ENCODE data around the gene EPB41L2. TPM values are rescaled to one million over a fixed set of nuclear protein-coding genes. Genes with fewer than 3 reads are reported as not detected.

Gene EPB41L2
- total RNA-seq, 3 donors from 2014 or later (not counting 1 experiment from before 2014, with no cell fraction given): 6.8 to 11.4 (median 11.0) TPM

- no peak for ATAC-seq
- H3K4me1 Mint-ChIP-seq: no peaks in the 10 kb centered on the region
Measured at GRCh38 chr6:130967502-130968445, 95.3 kb downstream of the EPB41L2 start.

GRCh38 chr6:130966344-130966980 lies 96.6 kb downstream of the EPB41L2 start:
- no peaks in the 10 kb centered on the region for H3K36me3 ChIP-seq (ENCODE audit: control insufficient read depth, insufficient read depth, low read length)
- no peaks in the 10 kb centered on the region for H3K4me1 ChIP-seq (ENCODE audit: control insufficient read depth, insufficient read depth, low read length)
- ATAC-seq: no peak
- Mint-ChIP-seq H3K27ac (no peak overlapping the region), H3K4me3 (no peak overlapping the region), H3K36me3 (no peaks in the 10 kb centered on the region), H3K9me3 (no peaks in the 10 kb centered on the region), H3K4me1 (no peaks in the 10 kb centered on the region), H3K27me3 (ENCODE audit: low read depth in 2 of 2) (no peaks in the 10 kb centered on the region)
- no peaks in the 10 kb centered on the region for H3K27me3 ChIP-seq (ENCODE audit: control insufficient read depth, insufficient read depth, low read length)
- WGBS (ENCODE audit: insufficient coverage): 83% methylated on average over 4 of the region's 8 CpGs
- H3K4me3 ChIP-seq (ENCODE audit: low read length): no peak overlapping the region
- H3K27ac ChIP-seq (ENCODE audit: low read length): no peak overlapping the region
- TF ChIP-seq CTCF (IDR thresholded peaks at IDR 0.05): no peak
- DNase-seq: no peak
- intact Hi-C loops (cut with micrococcal nuclease): no loop called here
- no peaks in the 10 kb centered on the region for H3K9me3 ChIP-seq (ENCODE audit: control insufficient read depth, insufficient read depth, low read length)

More at GRCh38 chr6:130967502-130968445, 95.3 kb downstream of the EPB41L2 start:
- Histone ChIP-seq H3K27ac (ENCODE audit: low read length) (no peak overlapping the region), H3K36me3 (ENCODE audit: control insufficient read depth, insufficient read depth, low read length) (no peaks in the 10 kb centered on the region), H3K4me3 (ENCODE audit: low read length) (no peak overlapping the region), H3K27me3 (ENCODE audit: control insufficient read depth, insufficient read depth, low read length) (no peaks in the 10 kb centered on the region), H3K9me3 (ENCODE audit: control insufficient read depth, insufficient read depth, low read length) (no peaks in the 10 kb centered on the region), H3K4me1 (ENCODE audit: control insufficient read depth, insufficient read depth, low read length) (no peaks in the 10 kb centered on the region)
- intact Hi-C loops (cut with micrococcal nuclease): no loop called here
- H3K27ac Mint-ChIP-seq: no peak overlapping the region
- no peak for DNase-seq
- no peaks in the 10 kb centered on the region for H3K9me3 Mint-ChIP-seq
- no peak for TF ChIP-seq CTCF (IDR thresholded peaks at IDR 0.05)
- no peaks in the 10 kb centered on the region for H3K36me3 Mint-ChIP-seq
- 90% methylated on average over 7 of the region's 7 CpGs for WGBS (ENCODE audit: insufficient coverage)
- no peaks in the 10 kb centered on the region for H3K27me3 Mint-ChIP-seq (ENCODE audit: low read depth in 2 of 2)
- H3K4me3 Mint-ChIP-seq: no peak overlapping the region

GRCh38 chr6:130965656-130966055 lies 97.4 kb downstream of the EPB41L2 start:
- DNase-seq (no peak), ATAC-seq (no peak)
- Histone ChIP-seq H3K9me3 (ENCODE audit: control insufficient read depth, insufficient read depth, low read length) (no peaks in the 10 kb centered on the region), H3K27ac (ENCODE audit: low read length) (no peak overlapping the region), H3K4me3 (ENCODE audit: low read length) (no peak overlapping the region), H3K36me3 (ENCODE audit: control insufficient read depth, insufficient read depth, low read length) (no peaks in the 10 kb centered on the region), H3K4me1 (ENCODE audit: control insufficient read depth, insufficient read depth, low read length) (no peaks in the 10 kb centered on the region), H3K27me3 (ENCODE audit: control insufficient read depth, insufficient read depth, low read length) (no peaks in the 10 kb centered on the region)
- Mint-ChIP-seq H3K36me3 (no peaks in the 10 kb centered on the region), H3K4me3 (no peak overlapping the region), H3K27me3 (ENCODE audit: low read depth in 2 of 2) (no peaks in the 10 kb centered on the region), H3K27ac (no peak overlapping the region), H3K9me3 (no peaks in the 10 kb centered on the region), H3K4me1 (no peaks in the 10 kb centered on the region)
- intact Hi-C loops (cut with micrococcal nuclease): no loop called here
- no peak for TF ChIP-seq CTCF (IDR thresholded peaks at IDR 0.05)

Data from natural killer cell (primary cell).